Measurements from ENCODE around the gene PLAGL1. TPM values are rescaled to one million over a fixed set of nuclear protein-coding genes. Genes with fewer than 3 reads are reported as not detected.
A peak's percentile ranks its signal among the peaks of the same experiment; 100 is the strongest.

PLAGL1 gene
- total RNA-seq, 1 donor = 12.1 TPM

DNA sequence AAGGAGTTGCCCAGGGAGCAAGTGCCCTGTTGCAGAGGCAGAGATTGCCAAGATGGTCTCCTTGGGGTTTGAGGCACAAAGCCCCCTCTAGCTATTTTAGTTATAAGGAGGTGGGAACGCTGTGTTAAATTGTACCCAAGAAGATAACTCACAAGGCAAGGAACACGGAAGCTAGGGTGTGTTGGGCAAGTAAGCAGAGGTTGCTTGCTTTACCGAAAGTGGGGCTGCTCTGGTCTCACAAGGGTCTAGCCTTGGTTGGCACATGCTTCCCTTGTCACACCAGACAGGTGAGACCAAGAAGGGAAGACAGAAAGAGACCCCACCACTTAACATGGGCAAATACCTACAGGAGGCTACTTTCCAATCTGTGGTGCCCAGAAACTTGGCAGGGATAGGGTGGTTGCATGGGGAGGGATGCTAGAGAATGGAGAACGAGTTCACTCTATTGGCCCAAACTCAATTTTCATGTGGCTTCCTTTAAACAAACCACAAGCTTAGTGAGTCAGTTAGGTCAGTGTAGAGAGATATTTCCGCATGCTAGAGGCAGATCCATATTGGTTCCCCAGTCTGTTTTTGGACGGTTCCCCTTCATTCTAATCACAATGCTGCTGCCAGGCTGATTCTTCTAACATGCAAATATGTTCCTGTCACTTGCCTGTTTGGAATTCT, 42.4 kb downstream of the PLAGL1 start:
- TF ChIP-seq, protein P1, sequence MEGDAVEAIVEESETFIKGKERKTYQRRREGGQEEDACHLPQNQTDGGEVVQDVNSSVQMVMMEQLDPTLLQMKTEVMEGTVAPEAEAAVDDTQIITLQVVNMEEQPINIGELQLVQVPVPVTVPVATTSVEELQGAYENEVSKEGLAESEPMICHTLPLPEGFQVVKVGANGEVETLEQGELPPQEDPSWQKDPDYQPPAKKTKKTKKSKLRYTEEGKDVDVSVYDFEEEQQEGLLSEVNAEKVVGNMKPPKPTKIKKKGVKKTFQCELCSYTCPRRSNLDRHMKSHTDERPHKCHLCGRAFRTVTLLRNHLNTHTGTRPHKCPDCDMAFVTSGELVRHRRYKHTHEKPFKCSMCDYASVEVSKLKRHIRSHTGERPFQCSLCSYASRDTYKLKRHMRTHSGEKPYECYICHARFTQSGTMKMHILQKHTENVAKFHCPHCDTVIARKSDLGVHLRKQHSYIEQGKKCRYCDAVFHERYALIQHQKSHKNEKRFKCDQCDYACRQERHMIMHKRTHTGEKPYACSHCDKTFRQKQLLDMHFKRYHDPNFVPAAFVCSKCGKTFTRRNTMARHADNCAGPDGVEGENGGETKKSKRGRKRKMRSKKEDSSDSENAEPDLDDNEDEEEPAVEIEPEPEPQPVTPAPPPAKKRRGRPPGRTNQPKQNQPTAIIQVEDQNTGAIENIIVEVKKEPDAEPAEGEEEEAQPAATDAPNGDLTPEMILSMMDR (IDR thresholded peaks at IDR 0.05; ENCODE audit: insufficient read depth, low read depth, low read length) = no peak
- H3K4me3 ChIP-seq (ENCODE audit: low read depth, low read length) = no peak overlapping the region
- peak; percentile 42 for DNase-seq (ENCODE audit: low read depth)

DNA sequence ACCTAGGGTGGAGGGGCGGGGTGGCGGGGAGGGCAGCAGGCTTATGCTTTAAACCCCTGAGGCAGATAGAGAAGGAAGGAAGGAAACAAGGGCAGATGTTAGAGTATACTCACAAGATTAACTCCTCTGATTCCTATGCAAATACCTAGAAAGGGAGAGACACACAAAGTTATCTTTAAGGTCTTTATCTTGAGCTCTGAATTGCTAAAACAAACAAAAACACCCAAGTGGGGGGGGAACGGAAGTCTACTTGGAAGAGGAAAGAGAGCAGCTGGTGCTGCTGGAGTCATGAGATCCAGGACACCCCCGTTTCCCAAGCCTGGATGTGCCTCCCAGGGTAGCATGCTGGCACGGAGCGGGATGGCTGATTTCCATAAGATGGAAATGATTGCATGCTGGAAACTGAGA, 43.4 kb downstream of the PLAGL1 start:
- H3K4me3 ChIP-seq (ENCODE audit: low read depth, low read length) = no peak overlapping the region
- DNase-seq (ENCODE audit: low read depth) = peak; percentile 88
- TF ChIP-seq, protein P1 (IDR thresholded peaks at IDR 0.05; ENCODE audit: insufficient read depth, low read depth, low read length) = no peak

GRCh38 chr6:143963158-143963919, 44.7 kb downstream of the PLAGL1 start:
- no peak for DNase-seq (ENCODE audit: low read depth)
- TF ChIP-seq, protein P1 (IDR thresholded peaks at IDR 0.05; ENCODE audit: insufficient read depth, low read depth, low read length) = no peak
- no peak overlapping the region for H3K4me3 ChIP-seq (ENCODE audit: low read depth, low read length)

- no peak overlapping the region for H3K4me3 ChIP-seq (ENCODE audit: low read depth, low read length)
- TF ChIP-seq, protein P1 (IDR thresholded peaks at IDR 0.05; ENCODE audit: insufficient read depth, low read depth, low read length) = peak; percentile 53
- peak; percentile 72 for DNase-seq (ENCODE audit: low read depth)
Measured at GRCh38 chr6:143961886-143962878, 45.9 kb downstream of the PLAGL1 start.

DNA sequence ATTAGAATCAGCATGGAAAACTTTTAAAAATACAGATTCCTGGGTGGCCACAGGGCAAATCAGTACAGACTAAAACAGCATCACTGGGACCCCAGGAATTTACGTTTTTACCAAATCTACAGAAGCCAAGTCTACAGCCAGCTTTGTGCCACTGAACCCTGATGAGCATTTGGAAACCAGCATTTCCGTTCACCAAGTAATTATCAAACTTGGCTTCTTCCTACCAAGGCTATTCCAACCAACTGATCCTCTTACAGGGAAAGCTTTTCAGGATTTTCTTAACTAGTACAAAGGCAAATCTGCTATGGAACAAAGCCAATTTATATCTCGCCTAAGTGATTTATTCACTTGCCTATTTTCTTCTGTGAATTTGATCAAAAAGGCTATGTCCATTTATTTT, 47.0 kb downstream of the PLAGL1 start:
- DNase-seq (ENCODE audit: low read depth) = no peak
- no peak overlapping the region for H3K4me3 ChIP-seq (ENCODE audit: low read depth, low read length)
- TF ChIP-seq, protein P1 (IDR thresholded peaks at IDR 0.05; ENCODE audit: insufficient read depth, low read depth, low read length) = no peak

DNA sequence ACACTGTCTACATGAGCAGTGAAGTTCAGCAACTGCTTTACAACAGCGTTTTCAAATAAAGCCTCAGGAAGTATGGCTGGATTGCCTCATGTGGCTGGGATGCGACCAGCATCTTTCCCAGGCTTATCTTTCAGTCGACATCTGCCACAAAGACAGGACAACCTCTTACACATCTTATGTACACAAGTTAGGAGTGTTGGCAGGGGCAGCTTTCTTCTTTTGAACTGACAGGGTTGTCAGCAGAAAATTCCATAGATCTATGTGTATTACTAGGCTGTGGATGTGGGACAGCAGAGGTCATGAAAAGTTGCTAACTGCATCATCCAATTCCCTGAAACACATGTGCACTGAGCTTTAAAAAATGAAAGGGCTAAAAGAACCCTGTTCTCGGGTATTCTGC, 48.1 kb downstream of the PLAGL1 start:
- no peak overlapping the region for H3K4me3 ChIP-seq (ENCODE audit: low read depth, low read length)
- TF ChIP-seq, protein P1 (IDR thresholded peaks at IDR 0.05; ENCODE audit: insufficient read depth, low read depth, low read length) = no peak
- DNase-seq (ENCODE audit: low read depth) = no peak
